Endodermal cell (in vitro differentiated cells): ENCODE data around the gene PTPRN2. TPM values are rescaled to one million over a fixed set of nuclear protein-coding genes. Genes with fewer than 3 reads are reported as not detected.

Source experiments
- DNase-seq: peaks from one replicate; pipeline ENCODE4 v3.0.0-alpha.2; 2017
- H3K27ac ChIP-seq: 2 replicates; pipeline ENCODE4 v1.5.1; 2013; ENCODE audit warnings: mild to moderate bottlenecking, low read depth, low read length, moderate library complexity
- H3K27me3 ChIP-seq: 2 replicates; pipeline ENCODE4 v1.6.1; 2013; ENCODE audit warnings: mild to moderate bottlenecking, low read length, moderate library complexity; ENCODE audit not compliant: insufficient read depth, control insufficient read depth, poor library complexity, severe bottlenecking
- H3K36me3 ChIP-seq: 2 replicates; pipeline ENCODE4 v1.7.0; 2013; ENCODE audit warnings: mild to moderate bottlenecking, low read length, moderate library complexity; ENCODE audit not compliant: control insufficient read depth, insufficient read depth
- H3K4me1 ChIP-seq: one replicate; pipeline ENCODE4 v1.7.0; 2013; ENCODE audit warnings: low read length; ENCODE audit not compliant: control insufficient read depth, insufficient read depth
- H3K4me3 ChIP-seq: 2 replicates; pipeline ENCODE4 v1.5.1; 2013; ENCODE audit warnings: mild to moderate bottlenecking, low read length, moderate library complexity
- H3K9ac ChIP-seq: 2 replicates; pipeline ENCODE4 v1.6.1; 2013; ENCODE audit warnings: mild to moderate bottlenecking, low read length, moderate library complexity; ENCODE audit not compliant: poor library complexity, severe bottlenecking; ENCODE audit errors: extremely low read depth
- H3K9me3 ChIP-seq: 2 replicates; pipeline ENCODE4 v1.6.1; 2013; ENCODE audit warnings: mild to moderate bottlenecking, low read length, moderate library complexity; ENCODE audit not compliant: control insufficient read depth
- H3K27ac Mint-ChIP-seq: 2 replicates; pipeline ENCODE4 v1.8.0; 2020; ENCODE audit warnings: mixed read lengths
- H3K27me3 Mint-ChIP-seq: 2 replicates; pipeline ENCODE4 v1.8.0; 2021; ENCODE audit warnings: mild to moderate bottlenecking, mixed read lengths; ENCODE audit not compliant: insufficient read depth
- H3K36me3 Mint-ChIP-seq: 2 replicates; pipeline ENCODE4 v1.8.0; 2020; ENCODE audit warnings: low read depth, mixed read lengths
- H3K4me1 Mint-ChIP-seq: 2 replicates; pipeline ENCODE4 v1.8.0; 2020; ENCODE audit warnings: mixed read lengths
- H3K4me3 Mint-ChIP-seq: 2 replicates; pipeline ENCODE4 v1.8.0; 2020; ENCODE audit warnings: mild to moderate bottlenecking, moderate library complexity, mixed read lengths
- H3K9me3 Mint-ChIP-seq: 2 replicates; pipeline ENCODE4 v1.8.0; 2020; ENCODE audit warnings: mild to moderate bottlenecking, mixed read lengths
- WGBS, 2 experiments: methylation state at CpG; one replicate each; pipeline versions ENCODE4 v1.1.5 to v1.1.7; 2013; ENCODE audit warnings: missing lambda C conversion rate in 2 of 2, mixed read lengths in 1 of 2; ENCODE audit not compliant: insufficient coverage in 1 of 2, insufficient read length in 1 of 2; 5-methylcytosine and 5-hydroxymethylcytosine counted together
- total RNA-seq, 2 donors: library from RNA; stranded (reverse); fragmentation: NEBNext Ultra II Directional in 1 of 2; extraction: Animal tissue kit (Norgen Biotek cat#: 25700) in 1 of 2; gene quantifications; 2 replicates in 1 of 2; 3 replicates in 1 of 2; pipeline ENCODE4 v1.2.1, GENCODE V29; 2021
- TF ChIP-seq, protein P1 (sequence below): fragments of 200-600 bp; sonication (generic); conservative IDR thresholded peaks from 2 replicates; pipeline ENCODE4 v1.5.0; 2021; ENCODE audit warnings: antibody characterized with exemption, mild to moderate bottlenecking

Gene PTPRN2
- total RNA-seq, 2 donors from 2014 or later, result 0.69 to 1.2 TPM

DNA sequence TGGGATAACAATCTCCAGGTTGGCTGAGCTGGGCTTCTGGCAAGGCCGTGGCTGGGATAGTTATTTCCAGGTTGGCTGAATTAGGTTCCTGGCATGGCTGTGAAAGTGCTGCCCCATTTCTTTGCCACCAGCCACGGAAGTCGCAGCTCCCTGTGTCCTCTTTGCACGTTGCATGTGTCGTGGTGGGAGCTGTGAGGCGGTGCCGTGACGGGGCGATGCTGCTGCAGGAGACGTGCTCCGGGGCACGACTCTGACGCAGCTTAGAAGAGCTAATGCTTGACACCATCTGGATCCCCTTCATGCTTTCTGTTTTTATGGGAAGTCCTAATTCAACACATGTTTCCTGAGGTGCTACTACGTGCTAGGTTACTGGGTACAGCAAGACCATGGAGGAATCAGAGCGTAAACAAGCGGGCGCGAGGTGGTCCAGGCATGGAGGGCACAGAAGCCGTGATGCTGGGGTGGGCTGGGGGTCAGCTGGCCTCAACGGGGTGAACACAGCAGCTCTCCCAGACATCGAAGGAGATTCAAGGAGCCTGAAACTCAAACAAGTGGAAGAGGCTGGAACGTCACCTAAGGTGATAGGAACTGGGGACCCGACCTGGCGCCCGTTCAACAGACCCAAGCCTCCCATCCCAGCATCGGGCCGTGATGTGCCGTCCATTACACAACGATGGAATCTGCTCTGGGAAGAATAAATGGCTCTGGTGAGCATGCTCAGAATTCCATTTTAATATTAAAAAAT lies 843.7 kb downstream of the PTPRN2 start:
- no peak overlapping the region for H3K4me3 Mint-ChIP-seq
- no peak overlapping the region for H3K27ac Mint-ChIP-seq
- DNase-seq, result no peak
- TF ChIP-seq, protein P1, sequence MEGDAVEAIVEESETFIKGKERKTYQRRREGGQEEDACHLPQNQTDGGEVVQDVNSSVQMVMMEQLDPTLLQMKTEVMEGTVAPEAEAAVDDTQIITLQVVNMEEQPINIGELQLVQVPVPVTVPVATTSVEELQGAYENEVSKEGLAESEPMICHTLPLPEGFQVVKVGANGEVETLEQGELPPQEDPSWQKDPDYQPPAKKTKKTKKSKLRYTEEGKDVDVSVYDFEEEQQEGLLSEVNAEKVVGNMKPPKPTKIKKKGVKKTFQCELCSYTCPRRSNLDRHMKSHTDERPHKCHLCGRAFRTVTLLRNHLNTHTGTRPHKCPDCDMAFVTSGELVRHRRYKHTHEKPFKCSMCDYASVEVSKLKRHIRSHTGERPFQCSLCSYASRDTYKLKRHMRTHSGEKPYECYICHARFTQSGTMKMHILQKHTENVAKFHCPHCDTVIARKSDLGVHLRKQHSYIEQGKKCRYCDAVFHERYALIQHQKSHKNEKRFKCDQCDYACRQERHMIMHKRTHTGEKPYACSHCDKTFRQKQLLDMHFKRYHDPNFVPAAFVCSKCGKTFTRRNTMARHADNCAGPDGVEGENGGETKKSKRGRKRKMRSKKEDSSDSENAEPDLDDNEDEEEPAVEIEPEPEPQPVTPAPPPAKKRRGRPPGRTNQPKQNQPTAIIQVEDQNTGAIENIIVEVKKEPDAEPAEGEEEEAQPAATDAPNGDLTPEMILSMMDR, result no peak
- Histone ChIP-seq H3K9me3 (peaks cover 49% of the 10 kb centered on the region), H3K36me3 (no peaks in the 10 kb centered on the region), H3K9ac (no peak overlapping the region), H3K27ac (no peak overlapping the region), H3K27me3 (no peaks in the 10 kb centered on the region), H3K4me3 (no peak overlapping the region), H3K4me1 (no peaks in the 10 kb centered on the region)
- peaks cover 3% of the 10 kb centered on the region for H3K27me3 Mint-ChIP-seq
- H3K4me1 Mint-ChIP-seq, result no peaks in the 10 kb centered on the region
- no peaks in the 10 kb centered on the region for H3K9me3 Mint-ChIP-seq
- H3K36me3 Mint-ChIP-seq, result no peaks in the 10 kb centered on the region
- 81 to 89% methylated on average over 18 to 29 of the region's 29 CpGs for WGBS, 2 experiments

DNA sequence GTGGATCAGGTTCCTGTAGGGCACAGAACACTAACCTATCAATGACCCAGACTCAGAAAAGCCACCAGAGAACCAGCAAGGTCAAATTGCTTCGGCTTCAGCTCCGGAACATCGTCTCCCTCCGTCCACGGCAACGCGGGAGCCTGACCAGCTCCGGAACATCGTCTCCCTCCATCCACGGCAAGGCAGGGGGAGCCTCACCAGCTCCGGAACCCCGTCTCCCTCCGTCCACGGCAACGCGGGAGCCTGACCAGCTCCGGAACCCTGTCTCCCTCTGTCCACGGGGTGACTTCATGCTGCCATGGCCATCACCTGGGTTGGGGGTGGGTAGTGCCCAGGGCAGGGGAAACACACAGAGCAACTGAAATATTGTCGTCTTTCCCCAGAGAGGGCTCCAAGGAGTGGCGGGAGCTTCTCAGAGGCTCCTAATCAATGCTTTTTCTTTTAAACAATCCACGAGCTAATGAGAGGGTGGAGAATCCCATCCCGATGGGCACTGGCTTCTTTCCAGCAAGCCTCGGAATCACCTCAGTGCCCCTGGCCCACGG lies 847.3 kb downstream of the PTPRN2 start:
- Histone ChIP-seq H3K4me1 (no peaks in the 10 kb centered on the region), H3K4me3 (no peak overlapping the region), H3K9me3 (peaks cover 60% of the 10 kb centered on the region), H3K36me3 (no peaks in the 10 kb centered on the region), H3K9ac (no peak overlapping the region), H3K27me3 (no peaks in the 10 kb centered on the region), H3K27ac (no peak overlapping the region)
- Mint-ChIP-seq H3K27ac (no peak overlapping the region), H3K36me3 (no peaks in the 10 kb centered on the region), H3K4me1 (peaks cover 4% of the 10 kb centered on the region), H3K9me3 (no peaks in the 10 kb centered on the region), H3K4me3 (no peak overlapping the region), H3K27me3 (peaks cover 3% of the 10 kb centered on the region)
- WGBS, 2 experiments, result 82 to 86% methylated on average over 23 to 24 of the region's 24 CpGs
- TF ChIP-seq, protein P1, result no peak
- no peak for DNase-seq

DNA sequence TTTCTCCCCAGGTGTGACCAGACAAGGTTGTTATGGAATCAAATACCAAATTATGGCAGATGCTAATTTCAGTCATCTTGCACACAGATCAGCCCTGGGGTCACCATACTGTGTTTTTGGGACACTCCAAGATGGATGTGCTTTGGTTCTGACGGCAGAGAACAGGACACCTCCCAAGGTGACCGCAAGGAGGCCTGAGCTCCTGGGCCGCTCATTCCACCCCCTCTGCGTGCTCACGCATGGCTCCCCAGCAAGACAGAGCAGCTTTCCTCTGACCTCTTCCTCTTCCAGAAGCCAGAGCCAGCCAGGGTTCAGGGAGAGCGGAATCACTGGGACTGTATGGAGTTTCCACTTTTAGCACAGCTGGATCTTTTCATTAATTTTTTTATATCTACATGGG lies 848.0 kb downstream of the PTPRN2 start:
- H3K4me3 Mint-ChIP-seq, result no peak overlapping the region
- no peak for DNase-seq
- no peaks in the 10 kb centered on the region for H3K4me1 ChIP-seq
- H3K9me3 Mint-ChIP-seq, result no peaks in the 10 kb centered on the region
- TF ChIP-seq, protein P1, result no peak
- H3K27ac Mint-ChIP-seq, result no peak overlapping the region
- H3K27ac ChIP-seq, result no peak overlapping the region
- H3K9ac ChIP-seq, result no peak overlapping the region
- H3K9me3 ChIP-seq, result peaks cover 66% of the 10 kb centered on the region
- 80 to 87% methylated on average over 3 to 6 of the region's 6 CpGs for WGBS, 2 experiments
- H3K36me3 Mint-ChIP-seq, result no peaks in the 10 kb centered on the region
- no peaks in the 10 kb centered on the region for H3K27me3 ChIP-seq
- H3K4me3 ChIP-seq, result no peak overlapping the region
- H3K36me3 ChIP-seq, result no peaks in the 10 kb centered on the region
- peaks cover 4% of the 10 kb centered on the region for H3K4me1 Mint-ChIP-seq
- H3K27me3 Mint-ChIP-seq, result peaks cover 8% of the 10 kb centered on the region
